GM21447 (cell line): ENCODE results near the gene OPCML.

Experiments used
- ATAC-seq: cut with Tn5 transposase; IDR thresholded peaks from one replicate; pipeline ENCODE4 v1.9.1; 2021; ENCODE audit not compliant: unreplicated experiment

OPCML gene

DNA sequence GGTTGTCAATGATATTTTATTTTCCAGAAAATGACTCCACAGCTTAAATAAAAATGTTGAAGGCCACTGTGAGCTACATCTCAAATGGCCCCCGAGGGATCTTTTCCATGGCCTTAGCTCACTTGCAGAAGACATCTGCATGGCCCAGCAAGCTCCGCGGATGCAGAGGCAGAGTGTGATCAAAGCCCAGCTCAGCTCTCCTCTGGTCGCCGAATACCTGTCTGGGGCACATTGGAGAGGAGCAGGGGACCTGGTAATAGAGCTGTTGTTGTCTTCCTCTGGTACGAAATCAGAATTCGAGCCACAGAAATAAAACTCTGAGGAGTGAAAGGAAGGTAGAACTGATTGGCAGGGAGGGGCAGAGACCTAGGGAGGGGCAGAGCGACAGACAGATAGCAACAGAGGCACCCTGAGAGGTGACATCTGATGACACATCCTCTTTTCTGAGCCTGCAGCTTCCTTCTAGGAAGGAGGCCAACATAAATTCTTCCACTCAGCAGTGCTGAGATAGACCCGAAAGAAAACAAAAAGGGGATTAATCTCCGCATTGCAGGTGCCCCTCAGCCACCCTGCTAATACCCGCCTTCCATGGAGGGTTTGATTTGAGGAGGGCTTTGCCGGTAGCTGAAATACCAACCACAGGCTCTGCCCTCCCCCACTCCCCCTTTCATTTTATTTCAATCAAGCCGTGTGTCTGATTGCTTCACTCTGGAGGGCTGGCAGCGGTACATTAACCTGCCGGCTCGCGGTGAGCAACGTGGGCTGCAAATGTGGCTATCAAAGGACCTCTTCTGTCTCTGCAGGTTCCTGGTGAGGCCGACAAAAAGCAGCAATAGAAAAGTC, 759.4 kb downstream of the OPCML start:
- ATAC-seq: no peak

DNA sequence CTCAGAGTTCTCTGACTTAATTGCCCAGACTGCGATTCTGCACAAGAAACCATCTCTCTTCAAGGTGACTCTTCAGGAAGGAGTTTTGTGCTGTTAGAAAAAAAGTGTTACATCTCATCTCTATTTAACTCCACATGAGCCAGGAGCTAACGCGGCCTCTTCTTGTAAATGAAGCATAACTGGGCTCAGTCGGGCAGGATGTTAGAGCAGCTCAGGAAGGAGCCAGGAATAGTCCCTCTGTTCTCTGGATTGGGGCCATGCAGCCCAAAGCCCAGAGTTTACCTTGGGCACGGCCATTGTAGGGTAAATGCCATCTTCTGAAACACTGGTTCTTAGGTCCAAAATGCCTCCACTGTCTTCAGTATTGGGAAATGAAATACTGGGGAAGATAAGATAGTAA, 760.6 kb downstream of the OPCML start:
- no peak for ATAC-seq

DNA sequence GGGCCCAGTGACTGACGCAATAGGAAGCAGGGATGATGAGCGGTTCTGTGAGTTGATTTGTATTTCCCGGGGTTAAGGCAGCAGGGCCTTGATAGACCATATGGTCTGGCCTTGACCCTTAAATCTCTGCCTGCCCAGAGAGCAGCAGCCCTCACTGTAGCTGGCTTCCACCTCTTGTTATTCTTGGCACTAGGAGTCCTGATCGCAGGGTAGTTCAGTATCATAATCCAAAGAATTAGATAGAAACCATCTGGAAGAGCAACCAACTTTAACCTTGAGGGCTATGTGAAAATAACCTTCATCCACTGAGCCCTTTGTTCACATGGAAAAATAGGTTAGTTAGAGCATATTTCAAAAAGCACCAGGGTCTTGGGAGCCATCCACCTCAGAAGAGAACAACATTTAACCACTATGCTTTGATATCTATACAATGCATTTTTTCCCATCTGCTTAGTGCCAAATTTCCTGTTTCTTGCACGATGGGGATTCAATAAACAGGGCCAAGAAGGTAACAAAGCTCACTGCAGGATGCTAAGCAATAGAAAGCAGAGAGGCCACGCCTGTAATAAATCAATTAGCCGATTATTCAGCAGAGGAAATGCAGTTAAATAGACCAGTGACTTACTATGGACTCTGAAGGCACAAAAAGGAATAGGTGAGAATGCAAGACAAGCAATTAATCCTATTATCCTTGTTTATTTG, 761.3 kb downstream of the OPCML start:
- no peak for ATAC-seq

DNA sequence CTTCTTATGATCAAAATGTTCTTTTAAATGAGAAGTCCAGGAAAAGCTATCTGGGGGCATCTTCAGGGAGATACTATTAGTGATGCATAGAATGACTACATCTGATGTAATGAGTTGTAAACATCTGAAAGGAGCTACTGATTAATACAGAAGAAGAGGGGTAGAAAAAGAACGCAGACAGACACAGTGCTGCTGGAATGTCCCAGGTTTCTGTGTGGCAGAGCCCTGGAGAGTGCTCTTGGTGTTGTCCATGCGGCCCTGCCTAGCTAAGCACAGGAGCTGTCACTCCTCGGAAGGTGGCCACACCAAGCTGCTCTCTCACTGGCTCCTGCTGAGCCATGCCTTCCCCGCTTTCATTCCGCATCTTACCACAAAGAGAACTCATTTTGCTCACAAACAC, 768.8 kb downstream of the OPCML start:
- no peak for ATAC-seq

DNA sequence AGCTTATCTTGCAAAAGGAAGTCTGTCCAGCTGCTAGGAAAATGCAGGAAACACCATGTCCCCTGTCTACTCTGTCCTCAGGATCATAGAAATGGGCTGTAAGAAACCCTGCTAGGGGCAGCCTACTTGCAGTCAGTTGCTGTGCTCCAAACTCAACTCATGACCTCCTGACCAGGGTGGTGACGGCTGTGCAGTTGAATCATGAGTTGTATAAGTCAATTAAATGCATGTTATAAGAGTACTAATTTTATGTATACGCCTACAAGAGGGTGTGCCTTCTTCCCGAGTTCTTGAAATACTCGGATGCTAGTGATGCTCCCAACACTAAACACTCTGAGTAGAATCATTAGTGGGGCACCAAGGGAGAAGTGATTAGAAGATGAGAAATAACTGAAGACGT, 776.4 kb downstream of the OPCML start:
- no peak for ATAC-seq

DNA sequence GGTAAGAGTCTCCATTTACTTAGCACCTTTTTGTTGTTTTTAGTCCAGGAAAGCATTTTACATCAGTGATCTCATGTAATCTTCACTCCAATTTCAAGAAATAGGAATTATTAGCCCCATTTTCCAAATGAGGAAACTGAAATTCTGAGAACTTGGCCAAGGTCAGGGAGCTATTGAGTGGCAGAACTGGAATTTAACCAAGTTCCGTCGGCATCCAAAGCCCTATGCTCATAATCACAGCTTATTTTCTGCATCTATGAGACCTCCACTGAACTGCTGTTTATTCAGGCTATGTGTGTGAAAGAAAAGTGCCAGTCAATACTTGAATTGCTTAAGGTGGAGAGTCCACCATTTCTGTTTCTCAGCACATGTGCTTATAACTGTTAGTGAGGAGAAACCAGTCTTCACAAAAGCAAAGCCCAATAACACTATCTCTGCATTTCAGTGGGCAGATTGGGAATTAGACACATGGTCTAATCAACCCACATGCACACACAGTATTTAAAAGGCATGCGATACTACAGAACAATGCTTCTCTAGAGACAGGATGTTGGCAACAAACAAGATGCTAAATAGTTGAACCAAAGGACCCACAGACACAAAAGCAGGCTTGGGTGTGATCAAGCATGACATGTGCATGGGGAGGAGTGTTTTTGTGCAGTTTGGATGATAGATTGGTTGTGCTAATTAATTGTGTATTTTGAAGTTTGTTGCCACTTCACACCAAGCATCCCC, 780.6 kb downstream of the OPCML start:
- ATAC-seq: no peak

DNA sequence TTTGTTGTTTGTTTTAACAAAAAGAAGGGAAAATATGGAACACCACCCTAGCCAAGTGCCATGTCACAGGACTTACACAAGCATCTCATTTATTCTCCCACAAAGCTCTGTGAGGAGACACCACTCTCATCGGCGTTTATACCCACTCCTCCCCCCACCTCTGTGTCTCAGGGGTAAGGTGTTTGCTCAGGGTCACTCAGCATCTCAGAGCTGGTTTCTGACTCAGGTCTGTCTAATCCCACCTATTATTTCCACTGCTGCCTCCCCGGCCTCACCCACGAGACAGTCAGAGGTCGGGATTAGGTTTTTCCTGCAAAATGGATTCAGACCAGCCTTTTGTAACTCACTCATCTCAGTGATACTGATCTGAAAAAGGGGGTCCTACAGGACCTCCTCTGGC, 786.0 kb downstream of the OPCML start:
- ATAC-seq: no peak

DNA sequence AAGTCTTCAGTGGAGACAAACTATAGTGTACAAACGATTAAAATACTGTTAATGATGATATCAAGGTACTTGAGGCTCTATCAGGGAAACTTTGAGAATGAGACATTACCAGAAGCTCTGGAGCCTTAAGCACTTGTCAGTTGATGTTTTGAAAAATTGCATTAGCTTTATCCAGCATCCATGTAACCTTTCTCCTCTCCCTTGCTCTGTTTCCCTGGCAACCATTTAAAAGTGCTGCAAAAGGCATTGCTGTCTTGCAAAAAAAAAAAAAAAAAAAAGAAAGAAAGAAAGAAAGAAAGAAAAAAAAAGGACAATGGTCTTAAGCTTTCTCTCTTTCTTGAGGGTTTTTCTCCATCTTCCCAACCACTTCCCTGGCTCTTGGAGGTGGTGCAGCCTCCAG, 787.0 kb downstream of the OPCML start:
- no peak for ATAC-seq

DNA sequence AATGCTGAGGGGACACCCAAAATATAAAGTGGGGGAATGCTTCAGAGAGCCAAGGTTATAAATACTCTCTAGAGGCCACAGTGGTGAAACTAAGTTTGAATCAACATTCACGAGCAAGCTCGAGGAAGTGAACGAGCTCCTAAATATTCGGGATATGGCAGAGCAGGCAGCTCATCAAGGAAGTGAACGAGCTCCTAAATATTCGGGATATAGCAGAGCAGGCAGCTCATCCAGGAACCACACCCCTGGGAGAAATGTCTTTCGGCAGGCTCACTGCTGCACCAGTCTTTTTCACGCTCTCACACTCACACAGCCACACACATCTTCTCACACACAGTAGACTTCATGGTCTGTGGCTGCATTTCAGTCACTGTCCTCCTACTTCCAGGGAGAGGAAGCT, 787.5 kb downstream of the OPCML start:
- no peak for ATAC-seq

DNA sequence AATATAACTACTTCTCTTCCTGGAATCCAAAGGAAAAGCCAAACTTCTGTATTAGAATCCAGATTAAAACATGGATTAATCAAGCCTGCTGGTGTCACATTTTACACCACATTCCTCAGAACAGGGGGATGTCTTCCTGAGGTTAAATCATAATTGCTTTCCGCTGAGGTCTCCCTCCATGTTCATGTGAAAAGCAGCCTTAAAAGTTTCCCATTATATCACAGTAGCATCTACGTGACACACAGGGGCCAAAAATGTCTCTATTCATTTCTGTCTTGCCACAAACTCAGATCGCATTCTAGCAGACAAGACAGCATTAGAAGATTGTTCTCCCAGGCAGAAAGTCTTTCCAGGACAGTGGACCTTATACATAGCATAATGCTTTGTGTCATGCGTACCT, 788.7 kb downstream of the OPCML start:
- no peak for ATAC-seq

DNA sequence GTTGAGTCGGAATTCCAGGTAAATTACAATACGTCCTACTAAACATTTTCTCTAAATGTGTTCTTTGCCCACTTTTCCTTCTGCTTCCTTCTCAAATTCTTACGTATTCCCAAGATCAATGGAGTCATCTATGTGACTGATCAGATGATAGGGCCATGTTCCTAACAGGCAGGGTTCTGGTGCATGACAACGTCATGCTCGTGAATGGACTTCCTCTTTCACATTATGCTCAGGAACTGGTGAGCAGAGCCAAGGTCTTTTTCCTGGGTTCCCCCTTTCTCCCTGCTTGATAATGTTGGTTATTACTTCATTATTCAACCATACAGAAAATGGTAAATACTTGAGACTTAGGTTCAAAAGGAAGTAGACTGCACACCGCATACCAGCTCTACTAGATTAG, 789.4 kb downstream of the OPCML start:
- no peak for ATAC-seq

DNA sequence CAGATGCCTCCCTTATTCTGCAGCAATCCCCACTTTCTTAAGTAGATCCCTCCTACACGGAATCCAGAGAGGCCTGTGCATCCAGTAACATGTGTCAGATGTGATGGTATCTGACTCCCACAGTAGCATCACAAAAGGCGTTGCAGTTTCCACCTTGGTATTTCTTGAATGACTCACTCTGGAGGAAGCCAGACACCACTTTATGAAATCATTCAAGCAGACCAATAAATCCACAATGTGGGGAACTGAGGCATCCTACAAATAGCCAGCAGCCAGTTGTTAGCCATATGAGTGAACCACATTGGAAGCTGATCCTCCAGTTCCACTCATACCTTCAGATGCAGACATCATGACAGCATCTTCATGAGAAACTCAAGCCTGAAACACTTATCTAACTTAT, 798.1 kb downstream of the OPCML start:
- ATAC-seq: no peak

DNA sequence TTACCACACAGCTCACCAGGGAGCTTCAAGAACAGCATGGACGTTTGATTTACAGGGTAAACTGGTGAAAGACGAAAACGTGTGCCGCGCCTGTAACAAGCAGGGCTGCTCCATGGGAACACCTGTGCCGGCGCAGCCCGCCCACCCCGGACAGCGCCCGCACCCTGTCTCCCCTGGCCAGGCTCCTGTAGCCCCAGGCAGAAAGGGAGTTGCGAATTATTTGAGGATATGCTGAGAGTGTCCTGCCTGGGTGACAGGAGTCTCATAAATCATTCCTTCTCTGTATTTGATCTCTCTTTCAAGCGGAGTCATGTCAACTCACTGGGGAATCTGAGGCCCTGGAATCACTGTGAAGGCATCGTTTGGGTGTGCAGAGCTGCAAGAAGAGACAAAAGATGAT, 804.3 kb downstream of the OPCML start:
- ATAC-seq: no peak

DNA sequence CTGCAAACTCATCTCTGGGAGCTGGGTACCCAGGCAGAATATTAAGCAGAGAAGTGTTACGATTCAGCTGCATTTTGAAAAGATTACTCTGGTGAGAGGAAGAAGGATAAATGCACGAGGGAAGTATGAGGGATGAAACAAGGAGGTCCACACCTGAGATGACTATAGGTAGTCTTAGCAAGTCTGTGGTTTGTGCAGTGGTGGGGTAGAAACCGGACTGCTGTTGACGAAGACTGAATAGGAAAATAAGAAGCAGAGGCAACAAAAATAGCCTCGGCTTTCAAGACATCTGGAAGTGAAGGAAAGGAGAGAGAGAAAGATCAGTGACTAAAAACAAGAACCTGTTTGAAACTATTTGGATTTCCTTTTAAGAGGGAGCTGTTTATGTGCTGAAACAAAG, 810.8 kb downstream of the OPCML start:
- ATAC-seq: no peak

DNA sequence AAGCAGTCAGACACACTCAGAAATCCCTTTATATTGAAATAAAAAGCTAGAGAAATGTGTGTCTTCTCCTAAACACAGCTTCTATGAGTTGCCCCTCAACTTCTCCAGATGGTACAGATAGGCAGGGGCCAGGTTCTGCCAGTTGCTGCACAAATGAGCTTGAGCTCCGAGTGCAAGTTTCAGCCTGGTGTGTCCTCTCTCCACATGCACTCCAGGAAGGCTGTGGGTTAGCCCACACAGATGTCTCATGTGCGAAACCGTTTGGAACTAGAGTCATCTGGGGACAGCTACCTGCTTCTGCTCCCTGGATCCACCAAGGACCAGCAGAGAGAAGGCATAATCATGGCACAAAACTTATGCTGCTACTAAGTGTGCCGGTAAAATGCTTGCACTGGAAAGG, 812.6 kb downstream of the OPCML start:
- ATAC-seq: no peak

DNA sequence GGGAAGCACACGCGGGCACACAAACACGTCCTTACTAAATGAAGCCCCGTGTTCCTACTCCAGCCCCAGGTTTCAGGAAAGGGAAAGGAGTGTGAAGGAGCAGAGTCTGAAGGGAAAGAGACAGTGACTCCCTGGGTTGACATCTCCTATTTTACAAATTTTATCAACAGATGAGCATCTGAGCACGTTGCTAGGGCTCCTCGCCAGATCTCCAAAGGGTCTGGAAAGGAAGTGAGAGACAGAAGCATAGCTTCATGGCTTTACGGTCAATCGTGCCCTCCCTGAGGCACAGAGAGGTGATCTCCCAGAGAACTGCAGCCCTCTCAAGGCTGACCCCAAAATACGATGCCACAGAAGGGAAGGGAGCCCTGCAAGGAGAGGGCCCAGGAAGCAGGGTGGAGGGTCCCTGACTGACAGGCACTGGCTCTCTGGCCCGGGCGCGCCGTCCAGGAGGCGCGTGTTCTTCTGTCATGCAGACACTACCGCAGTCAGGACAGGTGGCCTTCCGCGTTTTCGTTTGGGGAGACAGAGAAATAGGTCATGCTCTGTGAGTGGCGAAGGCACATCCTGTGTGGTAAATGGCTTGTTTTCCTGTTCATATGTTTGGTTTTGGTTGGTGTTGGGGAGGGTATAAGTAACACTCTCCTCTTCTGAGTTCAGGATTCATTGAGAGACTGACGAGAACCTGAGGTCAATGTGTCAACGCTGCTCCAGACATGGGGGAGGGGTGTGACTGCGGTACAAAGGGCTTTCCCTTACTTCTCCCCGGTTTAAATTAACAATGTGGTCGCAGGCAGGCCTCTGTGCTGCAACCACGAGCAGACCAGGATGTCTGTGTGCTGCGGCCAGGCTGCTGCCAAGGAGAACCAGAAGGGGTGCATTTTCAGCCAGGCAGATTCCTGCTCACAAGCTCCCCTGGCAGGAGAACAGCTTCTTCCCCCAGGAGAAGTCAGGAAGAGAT, 813.3 kb downstream of the OPCML start:
- no peak for ATAC-seq

DNA sequence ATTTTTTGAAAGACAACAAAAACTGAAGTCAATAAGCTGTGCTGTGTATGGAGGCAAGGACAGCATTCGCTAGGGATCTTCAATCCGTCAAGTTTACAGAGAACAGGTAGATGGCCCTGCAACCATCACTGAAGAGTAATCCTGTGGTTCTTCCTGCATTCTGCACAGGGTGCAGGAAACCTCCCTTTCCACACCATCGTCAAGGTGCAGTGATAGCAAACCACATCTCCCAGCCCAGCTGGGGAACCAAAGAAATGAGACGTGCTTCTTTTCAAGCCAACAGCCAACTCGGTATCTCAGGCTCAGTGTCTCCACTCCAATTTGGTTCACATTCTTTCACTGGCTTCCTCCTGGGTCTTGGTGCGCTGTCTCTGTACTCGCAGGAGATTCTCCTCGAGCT, 814.5 kb downstream of the OPCML start:
- no peak for ATAC-seq

DNA sequence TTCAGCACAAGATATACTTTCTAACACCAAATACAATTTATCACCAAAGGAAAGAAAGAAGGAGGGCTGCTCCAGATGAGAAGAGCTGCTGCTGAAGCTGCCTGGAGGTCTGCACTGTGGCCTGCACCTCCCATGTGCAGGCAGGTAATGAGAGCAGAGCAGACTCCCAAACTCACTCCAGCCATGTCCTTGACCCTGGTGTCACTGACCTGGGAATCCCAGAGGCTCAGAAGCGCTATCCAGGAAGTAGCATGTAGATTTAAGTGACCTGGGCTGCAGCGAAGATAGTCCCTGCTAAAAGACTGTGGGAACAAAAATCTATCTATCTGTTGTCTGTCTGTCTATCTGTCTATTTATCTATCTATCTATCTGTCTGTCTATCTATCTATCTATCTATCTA, 816.3 kb downstream of the OPCML start:
- no peak for ATAC-seq

DNA sequence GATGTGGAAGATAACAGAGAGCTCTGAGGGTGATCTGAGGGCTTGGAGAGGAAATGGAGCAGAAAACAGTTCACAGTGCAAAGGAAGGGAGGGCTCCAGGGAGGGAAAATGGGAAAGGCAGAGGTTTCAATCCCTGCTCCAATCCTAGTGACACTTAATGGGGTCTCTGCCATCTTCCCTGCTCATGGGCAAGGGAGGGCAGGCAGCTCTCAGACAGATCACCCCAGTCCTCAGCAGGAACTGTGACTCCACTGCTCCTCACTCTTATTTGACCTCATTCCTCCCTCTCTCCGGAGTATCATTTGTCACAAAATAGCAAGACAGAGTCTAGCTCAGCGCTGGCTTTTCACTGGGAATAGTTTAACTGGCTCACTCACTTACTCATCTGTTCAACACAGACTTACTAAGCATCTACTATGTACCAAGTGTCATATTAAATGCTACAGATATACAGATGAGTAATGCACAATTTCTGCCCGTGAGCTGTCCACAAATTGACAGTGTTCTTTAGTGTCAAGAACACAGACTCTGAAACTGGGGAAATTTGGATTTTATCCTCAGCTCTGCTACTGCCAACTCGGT, 817.4 kb downstream of the OPCML start:
- no peak for ATAC-seq

DNA sequence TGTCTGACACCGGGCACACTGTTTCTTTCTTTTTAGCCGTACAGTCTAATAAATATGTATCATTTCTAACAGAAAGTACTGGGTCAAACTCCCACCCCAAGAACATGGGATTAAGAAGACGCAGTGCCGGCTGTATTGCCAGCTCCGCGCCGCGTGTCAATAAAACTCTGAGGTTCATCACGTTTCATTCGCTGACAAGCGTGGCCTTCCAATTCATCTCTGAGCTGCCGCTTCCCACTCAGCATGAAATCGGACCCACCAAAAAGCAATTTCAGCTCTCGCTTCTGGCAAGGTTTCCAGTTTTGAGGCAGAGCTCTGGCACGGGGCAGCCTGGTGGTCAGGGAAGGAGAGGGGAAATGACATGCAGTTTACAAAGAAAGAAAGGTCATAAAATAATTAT, 819.8 kb downstream of the OPCML start:
- ATAC-seq: no peak
